GM12878 (cell line): ENCODE results near the gene METTL27. TPM values are rescaled to one million over a fixed set of nuclear protein-coding genes. Genes with fewer than 3 reads are reported as not detected.

Experiments
- ATAC-seq: fragments of 200-7000 bp; cut with Tn5 transposase; 3 replicates; pipeline ENCODE4 v1.9.1; 2020; ENCODE audit warnings: mild to moderate bottlenecking, moderate library complexity
- BruUV-seq: library from RNA; stranded (reverse); fragments of 400-500 nt; replicated peaks from 2 replicates; lab custom pipeline; 2021; lab: Mats Ljungman, UMichigan
- CTCF ChIA-PET: fragments of 300-600 bp; sonication (Branson Sonifier 250); formaldehyde crosslinking; extraction: SDS; loops from one replicate; lab custom pipeline; 2021; ENCODE audit warnings: inconsistent platforms; lab: Yijun Ruan, JAX
- POLR2A ChIA-PET: fragments of 350-600 bp; formaldehyde crosslinking; extraction: SDS; loops from one replicate; lab custom pipeline; 2021; ENCODE audit warnings: inconsistent platforms; lab: Charles Lee
- RAD21 ChIA-PET: fragments of 300-600 bp; sonication (Branson Sonifier 250); formaldehyde crosslinking; loops from one replicate; lab custom pipeline; 2023; ENCODE audit warnings: antibody characterized with exemption; ENCODE audit not compliant: unreplicated experiment; lab: Charles Lee
- SMC1A ChIA-PET: fragments of 300-600 bp; sonication (Branson Sonifier 250); formaldehyde crosslinking; loops from one replicate; lab custom pipeline; 2023; ENCODE audit not compliant: unreplicated experiment, uncharacterized antibody; lab: Charles Lee
- DNase-seq: peaks from one replicate; pipeline ENCODE4 v3.0.0-alpha.2; 2011; ENCODE audit warnings: low read depth, low spot score
- FAIRE-seq: peaks from 3 replicates; lab custom pipeline; 2011; peaks lifted over from hg19 to GRCh38; lab: Jason Lieb, UNC
- H2AFZ ChIP-seq: 2 replicates; pipeline ENCODE4 v1.6.0; 2011; ENCODE audit warnings: low read depth, low read length, control low read depth; ENCODE audit not compliant: control insufficient read depth
- H3K27ac ChIP-seq: 2 replicates; pipeline ENCODE4 v1.5.1; 2011; ENCODE audit warnings: control low read depth; ENCODE audit not compliant: control insufficient read depth, insufficient read depth
- H3K27me3 ChIP-seq, 2 experiments: replicated peaks in 1 of 2; 2 replicates each; pipeline versions ENCODE4 v1.6.0 to v1.6.1; 2011; ENCODE audit warnings: low read length in 1 of 2; ENCODE audit not compliant: control insufficient read depth in 2 of 2, insufficient read depth in 2 of 2
- H3K36me3 ChIP-seq, 2 experiments: 2 replicates each; pipeline ENCODE4 v1.5.1; 2011; ENCODE audit warnings: low read length in 1 of 2; ENCODE audit not compliant: control insufficient read depth in 2 of 2, insufficient read depth in 2 of 2
- H3K4me1 ChIP-seq: 2 replicates; pipeline ENCODE4 v1.6.1; 2011; ENCODE audit warnings: mild to moderate bottlenecking, low read length, moderate library complexity, mixed read lengths; ENCODE audit not compliant: control insufficient read depth, insufficient read depth
- H3K4me2 ChIP-seq: 2 replicates; pipeline ENCODE4 v1.6.0; 2011; ENCODE audit warnings: control low read depth; ENCODE audit not compliant: control insufficient read depth, insufficient read depth
- H3K4me3 ChIP-seq: fragments of 200-600 bp; sonication (generic); 2 replicates; pipeline ENCODE4 v1.5.1; 2016
- H3K79me2 ChIP-seq: 2 replicates; pipeline ENCODE4 v1.6.0; 2011; ENCODE audit warnings: low read length; ENCODE audit not compliant: control insufficient read depth, insufficient read depth
- H3K9ac ChIP-seq: 2 replicates; pipeline ENCODE4 v1.8.0; 2011; ENCODE audit warnings: low read length, control low read depth, mixed read lengths; ENCODE audit not compliant: control insufficient read depth, insufficient read depth
- H3K9me3 ChIP-seq: replicated peaks from 3 replicates; pipeline ENCODE4 v1.5.1; 2011; ENCODE audit warnings: mild to moderate bottlenecking, low read length; ENCODE audit not compliant: control insufficient read depth, insufficient read depth
- H4K20me1 ChIP-seq: 2 replicates; pipeline ENCODE4 v1.6.0; 2011; ENCODE audit not compliant: control insufficient read depth, insufficient read depth
- BCL11A ChIP-seq: IDR thresholded peaks from 2 replicates; pipeline ENCODE4 v1.6.1; 2011; ENCODE audit warnings: low read depth, low read length
- IRF5 ChIP-seq: fragments of 450-650 bp; IDR thresholded peaks from 2 replicates; pipeline ENCODE4 v1.6.1; 2017; ENCODE audit warnings: borderline replicate concordance
- KLF5 ChIP-seq: fragments of 450-650 bp; IDR thresholded peaks from 2 replicates; pipeline ENCODE4 v1.6.1; 2014; ENCODE audit warnings: mild to moderate bottlenecking; ENCODE audit not compliant: partially characterized antibody
- LARP7 ChIP-seq: fragments of 450-650 bp; IDR thresholded peaks from 2 replicates; pipeline ENCODE4 v1.6.1; 2017; ENCODE audit warnings: mild to moderate bottlenecking
- NR2C2 ChIP-seq: IDR thresholded peaks from 2 replicates; pipeline ENCODE4 v1.6.1; 2011; ENCODE audit warnings: borderline replicate concordance, low read depth; ENCODE audit not compliant: control insufficient read depth, insufficient read length
- SRF ChIP-seq, 2 experiments: IDR thresholded peaks; 2 replicates each; pipeline ENCODE4 v1.6.1; 2011; ENCODE audit warnings: low read depth in 2 of 2, low read length in 2 of 2, mild to moderate bottlenecking in 1 of 2, moderate library complexity in 1 of 2
- ZNF207 ChIP-seq: fragments of 450-650 bp; IDR thresholded peaks from 2 replicates; pipeline ENCODE4 v1.6.1; 2014; ENCODE audit warnings: antibody characterized with exemption, mild to moderate bottlenecking, borderline replicate concordance
- ZNF24 ChIP-seq: fragments of 450-650 bp; IDR thresholded peaks from 2 replicates; pipeline ENCODE4 v1.6.1; 2017; ENCODE audit warnings: antibody characterized with exemption, mild to moderate bottlenecking
- WGBS: methylation state at CpG from one replicate; pipeline ENCODE4 v1.1.6; 2016; ENCODE audit warnings: low lambda C conversion rate; ENCODE audit not compliant: insufficient replicate concordance, insufficient coverage; ENCODE audit errors: missing lambda C conversion rate; 5-methylcytosine and 5-hydroxymethylcytosine counted together
- in situ Hi-C: fragments of 300-500 bp; cut with MboI; formaldehyde crosslinking; loops from 9 replicates; pipeline ENCODE4 v1.14.3; 2018; ENCODE audit warnings: mixed read lengths
- intact Hi-C: fragments of 100-400 bp; cut with micrococcal nuclease; formaldehyde crosslinking; loops from one replicate; pipeline ENCODE4 v1.14.2; 2022; ENCODE audit not compliant: unreplicated experiment
- polyA plus RNA-seq, 11 experiments: library from polyadenylated mRNA; depleted of rRNA in 4 of 11; unstranded in 6 of 11; stranded (reverse) in 5 of 11; fragments of >200 nt; fragmentation: Nextera tagmentation in 4 of 11; fragmentation: Illumina TruSeq in 1 of 11; extraction: Ambion mirVana in 4 of 11; extraction: Trizol in 1 of 11; gene quantifications; 1 replicate in 1 of 11; 2 replicates in 10 of 11; pipeline versions ENCODE4 v1.2.1 to v1.2.3, GENCODE V29; 2011 to 2016; ENCODE audit warnings: inconsistent platforms in 2 of 11, missing spikeins in 2 of 11, low read depth in 1 of 11
- total RNA-seq, 4 experiments: library from RNA; depleted of rRNA in 3 of 4; stranded (reverse); fragments of >200 nt in 3 of 4; fragmentation: Illumina TruSeq in 1 of 4; extraction: Trizol in 1 of 4; gene quantifications; 2 replicates each; pipeline versions ENCODE4 v1.2.1 to v1.2.3, GENCODE V29; 2013 to 2021

METTL27 gene
- total and polyA plus RNA-seq, 10 of the 15 experiments (the other 5 are each of a cell fraction or from before 2014, with no cell fraction given) = 0.10 to 3.4 (median 0.68) TPM

- Histone ChIP-seq H3K4me2 (no peak overlapping the region), H2AFZ (no peak overlapping the region), H3K4me1 (no peaks in the 10 kb centered on the region), H3K27ac (no peak overlapping the region), H3K27me3 (no peaks in the 10 kb centered on the region), H3K4me3 (no peak overlapping the region), H3K36me3 (no peaks in the 10 kb centered on the region), H3K9me3 (no peaks in the 10 kb centered on the region; the same call in 2 of the 3 replicates), H4K20me1 (no peaks in the 10 kb centered on the region), H3K9ac (no peak overlapping the region), H3K79me2 (no peaks in the 10 kb centered on the region)
- ATAC-seq (no peak), DNase-seq (no peak), FAIRE-seq (no peak)
- in situ Hi-C loops = no loop called here
- WGBS = 44% methylated on average over 1 of the region's 1 CpG
- CTCF ChIA-PET = no interaction called here
- RAD21 ChIA-PET = no interaction called here
- intact Hi-C loops = no loop called here
- no TSS peak for BruUV-seq
- POLR2A ChIA-PET = no interaction called here
- SMC1A ChIA-PET = no interaction called here
- TF ChIP-seq IRF5 (no peak), BCL11A (no peak), SRF (IDR thresholded peaks at IDR 0.05; ENCODE audit: low read depth in 2 of 2, low read length in 2 of 2) (no peak), NR2C2 (no peak), LARP7 (no peak), ZNF207 (no peak), ZNF24 (no peak), KLF5 (no peak)
These were observed 55.7 kb downstream of the METTL27 start for GRCh38 chr7:73786588-73786987.

Other genes with a start within 250 kb of the METTL27 start
Only the 7 nearest of the 11 such genes appear.
- gene DNAJC30, start 159.1 kb downstream of the METTL27 start, total RNA-seq (2014; rRNA removed) = 9.2 and 11.2 TPM in 2 replicates
- 4.1 TPM in 2 replicates for gene DNAJC30, start 159.1 kb downstream of the METTL27 start, total RNA-seq (2014; rRNA removed; fragmentation: Illumina TruSeq; extraction: Trizol)
- 13.4 and 13.5 TPM in 2 replicates for gene DNAJC30, start 159.1 kb downstream of the METTL27 start, total RNA-seq (2021)
- 4.1 and 4.5 TPM in 2 replicates for gene DNAJC30, start 159.1 kb downstream of the METTL27 start, polyA plus RNA-seq (2011; rRNA removed)
- 3.2 and 5.5 TPM in 2 replicates for gene DNAJC30, start 159.1 kb downstream of the METTL27 start, polyA plus RNA-seq (2014; fragmentation: Illumina TruSeq; extraction: Trizol)
- 1 to 10 TPM; 2.1 to 3.5 TPM for gene DNAJC30, start 159.1 kb downstream of the METTL27 start, polyA plus RNA-seq (2014; fragmentation: Nextera tagmentation; extraction: Ambion mirVana)
- 19.0 and 19.2 TPM in 2 replicates for gene DNAJC30, start 159.1 kb downstream of the METTL27 start, polyA plus RNA-seq (2014; rRNA removed)
- 10 to 100 TPM; 10.3 to 12.4 TPM for gene DNAJC30, start 159.1 kb downstream of the METTL27 start, polyA plus RNA-seq (2016; fragmentation: Nextera tagmentation; extraction: Ambion mirVana)
- 75.3 and 82.9 TPM in 2 replicates for gene BUD23, start 158.9 kb downstream of the METTL27 start, total RNA-seq (2014; rRNA removed)
- 69.8 and 71.1 TPM in 2 replicates for gene BUD23, start 158.9 kb downstream of the METTL27 start, total RNA-seq (2014; rRNA removed; fragmentation: Illumina TruSeq; extraction: Trizol)
- 73.7 and 84.9 TPM in 2 replicates for gene BUD23, start 158.9 kb downstream of the METTL27 start, total RNA-seq (2021)
- gene BUD23, start 158.9 kb downstream of the METTL27 start, polyA plus RNA-seq (2011; rRNA removed) = 98.5 and 114 TPM in 2 replicates
- gene BUD23, start 158.9 kb downstream of the METTL27 start, polyA plus RNA-seq (2014; fragmentation: Illumina TruSeq; extraction: Trizol) = 96.0 and 109 TPM in 2 replicates
- gene BUD23, start 158.9 kb downstream of the METTL27 start, polyA plus RNA-seq (2014; fragmentation: Nextera tagmentation; extraction: Ambion mirVana) = 10 to 100 TPM; 36.4 to 89.9 TPM
- 117 and 123 TPM in 2 replicates for gene BUD23, start 158.9 kb downstream of the METTL27 start, polyA plus RNA-seq (2014; rRNA removed)
- gene BUD23, start 158.9 kb downstream of the METTL27 start, polyA plus RNA-seq (2016; fragmentation: Nextera tagmentation; extraction: Ambion mirVana) = 100 to 1,000 TPM; 137 to 138 TPM
- 1.9 and 2.6 TPM in 2 replicates for gene STX1A, start 122.8 kb downstream of the METTL27 start, total RNA-seq (2014; rRNA removed)
- 1.6 and 2.6 TPM in 2 replicates for gene STX1A, start 122.8 kb downstream of the METTL27 start, total RNA-seq (2014; rRNA removed; fragmentation: Illumina TruSeq; extraction: Trizol)
- 3.1 and 3.9 TPM in 2 replicates for gene STX1A, start 122.8 kb downstream of the METTL27 start, total RNA-seq (2021)
- gene STX1A, start 122.8 kb downstream of the METTL27 start, polyA plus RNA-seq (2011; rRNA removed) = 1.4 and 2.4 TPM in 2 replicates
- 1.9 and 3.1 TPM in 2 replicates for gene STX1A, start 122.8 kb downstream of the METTL27 start, polyA plus RNA-seq (2014; fragmentation: Illumina TruSeq; extraction: Trizol)
- under 1 TPM; 0.15 to 0.21 TPM for gene STX1A, start 122.8 kb downstream of the METTL27 start, polyA plus RNA-seq (2014; fragmentation: Nextera tagmentation; extraction: Ambion mirVana)
- gene STX1A, start 122.8 kb downstream of the METTL27 start, polyA plus RNA-seq (2014; rRNA removed) = 5.2 and 5.3 TPM in 2 replicates
- 1 to 10 TPM; 1.7 to 1.8 TPM for gene STX1A, start 122.8 kb downstream of the METTL27 start, polyA plus RNA-seq (2016; fragmentation: Nextera tagmentation; extraction: Ambion mirVana)
- 16.9 and 22.1 TPM in 2 replicates for gene ABHD11, start 103.7 kb downstream of the METTL27 start, total RNA-seq (2014; rRNA removed)
- 6.3 and 8.6 TPM in 2 replicates for gene ABHD11, start 103.7 kb downstream of the METTL27 start, total RNA-seq (2014; rRNA removed; fragmentation: Illumina TruSeq; extraction: Trizol)
- 11.6 and 14.6 TPM in 2 replicates for gene ABHD11, start 103.7 kb downstream of the METTL27 start, total RNA-seq (2021)
- gene ABHD11, start 103.7 kb downstream of the METTL27 start, polyA plus RNA-seq (2011; rRNA removed) = 2.8 and 6.0 TPM in 2 replicates
- 5.6 and 8.3 TPM in 2 replicates for gene ABHD11, start 103.7 kb downstream of the METTL27 start, polyA plus RNA-seq (2014; fragmentation: Illumina TruSeq; extraction: Trizol)
- gene ABHD11, start 103.7 kb downstream of the METTL27 start, polyA plus RNA-seq (2014; fragmentation: Nextera tagmentation; extraction: Ambion mirVana) = 1 to 10 TPM; 2.8 to 5.6 TPM
- 17.7 and 23.4 TPM in 2 replicates for gene ABHD11, start 103.7 kb downstream of the METTL27 start, polyA plus RNA-seq (2014; rRNA removed)
- gene ABHD11, start 103.7 kb downstream of the METTL27 start, polyA plus RNA-seq (2016; fragmentation: Nextera tagmentation; extraction: Ambion mirVana) = 10 to 100 TPM; 22.7 to 24.8 TPM
- not detected in 2 replicates for gene CLDN3, start 72.2 kb downstream of the METTL27 start, total RNA-seq (2014; rRNA removed)
- not detected in 2 replicates for gene CLDN3, start 72.2 kb downstream of the METTL27 start, total RNA-seq (2014; rRNA removed; fragmentation: Illumina TruSeq; extraction: Trizol)
- gene CLDN3, start 72.2 kb downstream of the METTL27 start, total RNA-seq (2021) = not detected in 2 replicates
- 0.05 TPM in 1 of 2 replicates, not detected in the other for gene CLDN3, start 72.2 kb downstream of the METTL27 start, polyA plus RNA-seq (2011; rRNA removed)
- gene CLDN3, start 72.2 kb downstream of the METTL27 start, polyA plus RNA-seq (2014; fragmentation: Illumina TruSeq; extraction: Trizol) = not detected in 2 replicates
- not detected for gene CLDN3, start 72.2 kb downstream of the METTL27 start, polyA plus RNA-seq (2014; fragmentation: Nextera tagmentation; extraction: Ambion mirVana)
- gene CLDN3, start 72.2 kb downstream of the METTL27 start, polyA plus RNA-seq (2014; rRNA removed) = not detected in 2 replicates
- not detected for gene CLDN3, start 72.2 kb downstream of the METTL27 start, polyA plus RNA-seq (2016; fragmentation: Nextera tagmentation; extraction: Ambion mirVana)
- gene CLDN4, start 11.5 kb downstream of the METTL27 start, total RNA-seq (2014; rRNA removed) = not detected in 2 replicates
- not detected in 2 replicates for gene CLDN4, start 11.5 kb downstream of the METTL27 start, total RNA-seq (2014; rRNA removed; fragmentation: Illumina TruSeq; extraction: Trizol)
- 0.24 and 0.38 TPM in 2 replicates for gene CLDN4, start 11.5 kb downstream of the METTL27 start, total RNA-seq (2021)
- 0.05 TPM in 1 of 2 replicates, not detected in the other for gene CLDN4, start 11.5 kb downstream of the METTL27 start, polyA plus RNA-seq (2011; rRNA removed)
- gene CLDN4, start 11.5 kb downstream of the METTL27 start, polyA plus RNA-seq (2014; fragmentation: Illumina TruSeq; extraction: Trizol) = 0.04 TPM in 1 of 2 replicates, not detected in the other
- not detected for gene CLDN4, start 11.5 kb downstream of the METTL27 start, polyA plus RNA-seq (2014; fragmentation: Nextera tagmentation; extraction: Ambion mirVana)
- gene CLDN4, start 11.5 kb downstream of the METTL27 start, polyA plus RNA-seq (2014; rRNA removed) = 0.04 and 0.06 TPM in 2 replicates
- not detected for gene CLDN4, start 11.5 kb downstream of the METTL27 start, polyA plus RNA-seq (2016; fragmentation: Nextera tagmentation; extraction: Ambion mirVana)
- gene TMEM270, start 18.6 kb upstream of the METTL27 start, total RNA-seq (2014; rRNA removed) = not detected in 2 replicates
- not detected in 2 replicates for gene TMEM270, start 18.6 kb upstream of the METTL27 start, total RNA-seq (2014; rRNA removed; fragmentation: Illumina TruSeq; extraction: Trizol)
- gene TMEM270, start 18.6 kb upstream of the METTL27 start, total RNA-seq (2021) = not detected in 2 replicates
- gene TMEM270, start 18.6 kb upstream of the METTL27 start, polyA plus RNA-seq (2011; rRNA removed) = not detected in 2 replicates
- not detected in 2 replicates for gene TMEM270, start 18.6 kb upstream of the METTL27 start, polyA plus RNA-seq (2014; fragmentation: Illumina TruSeq; extraction: Trizol)
- gene TMEM270, start 18.6 kb upstream of the METTL27 start, polyA plus RNA-seq (2014; fragmentation: Nextera tagmentation; extraction: Ambion mirVana) = not detected
- not detected in 2 replicates for gene TMEM270, start 18.6 kb upstream of the METTL27 start, polyA plus RNA-seq (2014; rRNA removed)
- not detected for gene TMEM270, start 18.6 kb upstream of the METTL27 start, polyA plus RNA-seq (2016; fragmentation: Nextera tagmentation; extraction: Ambion mirVana)